WTC11 (cell line): ENCODE results near the gene GJB2.

Experiments
- CTCF ChIP-seq: fragments of 200-600 bp; IDR thresholded peaks from 2 replicates; pipeline ENCODE4 v1.8.0; 2022; ENCODE audit warnings: antibody characterized with exemption
- FOXJ3 ChIP-seq: sonication (generic); formaldehyde crosslinking; IDR thresholded peaks from 2 replicates; pipeline ENCODE4 v1.9.0; 2021; ENCODE audit warnings: missing genetic modification reagents, mild to moderate bottlenecking, borderline replicate concordance
- IRF1 ChIP-seq: sonication (generic); formaldehyde crosslinking; IDR thresholded peaks from 2 replicates; pipeline ENCODE4 v1.8.0; 2023; ENCODE audit warnings: missing genetic modification reagents
- MAX ChIP-seq: sonication (generic); formaldehyde crosslinking; IDR thresholded peaks from 2 replicates; pipeline ENCODE4 v1.8.0; 2022; ENCODE audit warnings: mild to moderate bottlenecking, missing genetic modification reagents
- NFYB ChIP-seq: sonication (generic); formaldehyde crosslinking; conservative IDR thresholded peaks from 2 replicates; pipeline ENCODE4 v1.8.0; 2022; ENCODE audit warnings: low read depth, missing genetic modification reagents
- NR1H2 ChIP-seq: sonication (generic); formaldehyde crosslinking; IDR thresholded peaks from 2 replicates; pipeline ENCODE4 v1.9.0; 2021; ENCODE audit warnings: mild to moderate bottlenecking, moderate library complexity, missing genetic modification reagents
- TEAD4 ChIP-seq: sonication (generic); formaldehyde crosslinking; IDR thresholded peaks from 2 replicates; pipeline ENCODE4 v1.8.0; 2022; ENCODE audit warnings: mild to moderate bottlenecking, missing genetic modification reagents

GRCh38 chr13:20195801-20196200, 3.1 kb upstream of the GJB2 start:
- TF ChIP-seq NR1H2 (CRISPR knock-in tag) = no peak
- TF ChIP-seq CTCF = no peak
- no peak for TF ChIP-seq MAX (CRISPR knock-in tag)
- no peak for TF ChIP-seq TEAD4 (CRISPR knock-in tag)
- no peak for TF ChIP-seq IRF1
- no peak for TF ChIP-seq NFYB (CRISPR knock-in tag)
- TF ChIP-seq FOXJ3 (CRISPR knock-in tag) = no peak
